ENCODE measurements around the gene PDS5B. TPM values are rescaled to one million over a fixed set of nuclear protein-coding genes. Genes with fewer than 3 reads are reported as not detected.

The PDS5B gene
- total RNA-seq, 1 donor = 15.1 TPM

DNA sequence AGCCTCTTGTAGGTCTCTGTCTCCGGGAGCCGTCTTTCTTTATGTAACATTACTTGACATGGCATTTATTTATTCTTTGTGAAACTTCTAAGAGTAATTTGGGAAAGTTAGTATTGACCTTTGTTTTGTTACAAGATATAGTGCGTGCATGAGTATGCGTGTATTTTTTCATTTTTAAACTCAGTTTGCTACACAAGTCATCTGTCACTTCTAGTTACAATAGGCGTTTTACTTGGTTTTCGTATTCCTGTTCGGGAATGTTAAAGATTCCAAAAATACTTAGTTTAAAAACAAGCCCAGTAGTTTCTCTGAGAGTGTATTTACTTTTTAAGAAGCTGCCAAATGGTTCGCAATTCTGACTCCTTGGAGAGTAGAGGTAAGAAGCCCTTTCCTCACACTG, 3.2 kb downstream of the PDS5B start:
- DNase-seq (ENCODE audit: low read depth in 2 of 3, low spot score in 2 of 3) = no peak

DNA sequence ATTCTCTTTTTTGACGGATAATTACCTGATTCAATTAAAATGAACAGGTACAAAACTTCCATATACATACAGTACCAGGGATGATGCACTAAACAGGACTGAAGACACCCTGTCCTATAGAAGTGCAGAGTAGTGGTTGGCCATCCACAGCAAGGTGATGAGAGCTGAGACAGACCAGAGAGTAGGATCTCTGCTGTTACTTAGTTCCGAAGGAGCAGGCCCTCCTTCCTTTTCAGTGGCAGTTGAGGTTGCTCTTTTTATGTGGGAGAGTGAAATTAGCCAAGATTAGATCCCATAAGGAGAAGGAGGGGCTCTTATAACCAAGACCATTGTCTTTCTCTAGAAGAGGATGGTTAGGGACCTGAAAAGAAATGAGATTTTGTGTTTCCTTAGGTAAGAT, 4.0 kb downstream of the PDS5B start:
- no peak for DNase-seq (ENCODE audit: low read depth in 2 of 3, low spot score in 2 of 3)

DNA sequence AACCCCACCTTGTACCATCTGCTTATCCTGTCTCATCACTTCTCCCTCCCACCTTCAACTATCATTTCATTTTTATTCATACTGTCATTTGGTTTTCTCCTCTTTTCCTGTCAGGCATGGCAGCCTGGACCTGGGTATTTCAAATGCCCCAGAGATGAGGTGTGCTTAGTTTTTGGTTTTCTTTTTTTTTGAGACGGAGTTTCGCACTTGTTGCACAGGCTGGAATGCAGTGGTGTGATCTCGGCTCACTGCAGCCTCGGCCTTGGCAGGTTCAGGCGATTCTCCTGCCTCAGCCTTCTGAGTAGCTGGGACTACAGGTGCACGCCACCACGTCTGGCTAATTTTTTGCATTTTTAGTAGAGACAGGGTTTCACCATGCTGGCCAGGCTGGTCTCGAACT, 5.8 kb downstream of the PDS5B start:
- no peak for DNase-seq (ENCODE audit: low read depth in 2 of 3, low spot score in 2 of 3)

DNA sequence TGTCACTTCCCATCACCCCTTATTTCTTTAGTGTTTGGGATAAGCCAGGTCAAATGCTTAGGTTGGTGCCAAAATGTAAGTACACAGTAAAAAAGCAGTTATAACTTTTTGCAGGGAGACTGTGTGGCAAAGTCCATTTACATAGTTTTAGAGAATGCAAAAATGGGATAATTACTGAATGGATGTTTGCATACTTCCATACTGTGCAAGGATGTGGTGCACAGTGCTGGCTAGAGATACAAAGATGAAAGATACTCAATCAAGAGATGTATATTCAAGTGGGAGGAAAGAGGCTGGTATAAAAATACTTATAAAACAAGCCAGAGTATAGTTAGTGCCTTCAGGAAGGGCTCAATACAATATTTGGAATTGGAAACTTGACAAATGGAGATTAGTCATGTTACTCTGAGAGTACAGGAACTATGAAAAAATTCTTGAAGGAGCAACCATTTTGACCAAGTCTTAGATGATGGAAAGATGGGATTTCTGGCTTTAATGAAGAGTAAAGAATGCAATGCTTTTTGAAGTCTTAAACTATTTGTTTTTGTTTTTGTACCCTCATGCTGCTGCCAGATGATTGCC, 8.0 kb downstream of the PDS5B start:
- DNase-seq (ENCODE audit: low read depth in 2 of 3, low spot score in 2 of 3) = no peak

DNA sequence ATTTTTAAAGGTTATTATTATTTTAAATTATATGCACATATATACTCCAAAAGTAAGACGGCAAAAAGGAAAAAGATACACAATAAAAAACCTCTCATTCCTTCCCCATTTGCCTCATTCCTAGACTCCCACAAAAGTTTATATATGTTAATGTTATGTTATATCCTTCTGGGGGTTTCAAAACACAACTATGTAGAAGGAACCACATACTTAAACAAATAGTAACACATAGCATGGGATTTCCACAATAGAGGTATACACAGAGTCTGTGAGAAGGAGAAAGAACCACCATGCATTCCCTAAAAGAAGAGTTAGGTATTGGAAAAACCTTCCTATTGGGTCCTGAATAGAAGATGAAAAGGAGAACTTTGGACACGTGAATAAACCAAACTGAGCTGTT, 9.1 kb downstream of the PDS5B start:
- no peak for DNase-seq (ENCODE audit: low read depth in 2 of 3, low spot score in 2 of 3)

DNA sequence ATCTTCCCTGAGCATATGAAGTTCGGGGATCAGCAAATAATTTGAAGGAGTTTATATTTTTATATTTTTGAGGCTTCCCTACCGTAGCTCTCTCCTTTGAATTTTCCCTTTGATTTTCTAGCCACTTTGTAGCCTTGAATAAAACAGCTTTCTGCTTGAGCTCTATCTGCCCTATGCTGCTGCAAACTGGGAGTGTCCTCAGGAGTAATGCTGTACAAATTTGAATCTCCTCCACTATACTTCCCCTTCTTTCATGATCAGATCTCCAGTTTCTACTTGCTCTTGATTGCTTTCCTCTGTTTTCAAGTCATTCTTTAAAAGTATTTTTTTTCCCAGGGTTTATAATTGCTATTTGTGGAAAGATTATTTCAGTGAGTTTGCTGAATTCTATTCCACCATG, 14.6 kb downstream of the PDS5B start:
- no peak for DNase-seq (ENCODE audit: low read depth in 2 of 3, low spot score in 2 of 3)

DNA sequence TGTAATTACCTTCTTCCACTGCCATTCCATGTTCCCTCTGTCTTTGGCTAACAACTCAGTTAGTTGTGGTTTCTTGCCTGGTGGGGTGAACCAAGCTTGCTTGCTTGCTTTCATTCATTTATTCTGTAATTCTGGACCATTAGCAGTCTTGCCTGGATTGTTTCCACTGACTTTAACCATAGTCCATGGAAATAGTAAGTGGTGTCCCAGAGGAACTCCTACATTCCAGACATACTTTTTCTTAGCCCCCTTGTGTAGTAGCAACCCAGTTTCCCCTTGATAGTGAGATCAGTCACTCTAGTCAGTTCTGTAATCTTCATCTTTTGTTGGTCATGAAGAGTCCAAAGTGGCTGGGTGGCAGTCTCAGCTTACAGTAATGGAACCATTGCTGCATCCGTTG, 23.2 kb downstream of the PDS5B start:
- no peak for DNase-seq (ENCODE audit: low read depth in 2 of 3, low spot score in 2 of 3)

DNA sequence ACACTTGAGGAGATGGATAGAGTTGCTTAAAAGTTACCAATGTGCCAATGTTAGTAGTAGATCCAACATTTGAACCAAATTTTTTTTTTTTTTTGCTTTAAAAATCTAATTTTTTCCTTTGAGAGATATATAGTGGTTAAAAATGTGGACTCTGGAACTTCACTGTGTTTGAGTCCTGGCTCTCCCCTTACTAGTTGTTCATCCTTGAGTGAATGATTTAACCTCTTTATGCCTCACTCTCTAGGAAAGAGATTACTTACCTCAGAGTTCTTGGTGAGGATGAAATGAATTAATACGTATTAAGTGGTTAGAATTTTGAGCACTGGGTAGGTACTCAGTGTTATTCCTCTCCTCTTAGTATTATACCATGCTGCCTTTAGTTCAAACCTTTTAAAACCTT, 24.3 kb downstream of the PDS5B start:
- no peak for DNase-seq (ENCODE audit: low read depth in 2 of 3, low spot score in 2 of 3)

DNA sequence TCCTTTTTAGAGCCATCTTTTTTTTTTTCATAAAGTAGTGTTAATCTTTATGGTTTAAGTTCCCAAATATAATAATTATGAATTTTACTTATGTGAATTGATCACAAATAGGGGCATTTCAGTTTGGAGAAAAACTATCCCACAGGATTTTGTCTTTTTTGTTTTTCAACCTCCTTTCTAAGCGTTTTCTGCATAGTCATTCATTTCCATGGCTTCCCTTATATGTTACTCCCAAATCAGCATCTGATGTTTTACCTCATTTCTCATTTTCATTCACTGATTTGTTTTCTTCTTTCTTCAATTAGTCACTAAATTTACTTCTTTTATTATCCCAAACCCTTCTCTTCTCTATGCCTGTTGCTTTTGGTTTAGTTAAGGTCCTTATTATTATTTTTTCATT, 24.7 kb downstream of the PDS5B start:
- DNase-seq (ENCODE audit: low read depth in 2 of 3, low spot score in 2 of 3) = no peak

DNA sequence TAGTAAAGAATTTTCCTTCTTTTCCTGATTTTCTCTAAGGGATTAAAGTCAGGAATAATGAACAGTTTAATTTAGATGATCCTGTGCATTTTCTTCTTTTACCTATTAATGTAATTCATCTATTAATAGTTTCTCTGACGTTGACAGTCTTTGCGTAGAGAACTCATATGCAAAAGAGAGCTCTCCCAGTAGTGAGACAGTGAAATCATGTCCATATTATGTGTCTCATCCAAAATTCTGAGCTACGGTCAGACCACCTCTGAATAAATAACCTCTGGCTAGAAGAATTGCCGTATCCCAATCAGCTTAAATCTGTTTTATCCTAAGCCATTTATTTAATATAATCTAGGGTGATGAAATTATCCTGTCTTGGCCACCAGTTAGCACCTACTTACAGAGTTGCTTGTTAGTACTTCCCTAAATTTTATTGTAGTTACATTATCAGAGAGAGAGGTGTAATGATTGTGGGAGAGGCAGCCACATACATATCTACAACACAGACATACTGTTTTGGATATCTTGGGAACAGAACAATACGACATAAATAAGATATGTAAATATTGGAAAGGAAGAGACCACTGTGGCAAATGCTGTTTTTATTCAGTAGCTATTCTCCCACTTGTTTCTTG, 30.7 kb downstream of the PDS5B start:
- DNase-seq (ENCODE audit: low read depth in 2 of 3, low spot score in 2 of 3) = no peak

DNA sequence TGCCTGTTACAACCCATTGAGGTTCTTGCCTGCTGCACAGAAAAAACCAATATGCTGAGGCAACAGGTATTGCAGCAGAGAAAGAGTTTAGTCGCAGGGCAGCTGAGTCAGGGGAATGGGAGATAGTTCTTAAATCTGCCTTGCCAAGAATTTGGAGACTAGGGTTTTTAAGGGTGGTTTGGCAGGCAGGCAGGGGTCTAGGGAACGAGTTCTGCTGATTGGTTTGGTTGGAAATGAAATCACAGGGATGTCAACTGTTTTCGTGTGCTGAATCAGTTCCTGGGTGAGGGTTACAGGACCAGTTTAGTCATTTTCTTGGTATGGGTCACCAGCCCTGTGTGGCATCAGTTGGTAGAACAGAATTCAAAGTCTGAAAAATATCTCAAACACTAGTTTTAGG, 36.6 kb downstream of the PDS5B start:
- DNase-seq (ENCODE audit: low read depth in 2 of 3, low spot score in 2 of 3) = no peak

DNA sequence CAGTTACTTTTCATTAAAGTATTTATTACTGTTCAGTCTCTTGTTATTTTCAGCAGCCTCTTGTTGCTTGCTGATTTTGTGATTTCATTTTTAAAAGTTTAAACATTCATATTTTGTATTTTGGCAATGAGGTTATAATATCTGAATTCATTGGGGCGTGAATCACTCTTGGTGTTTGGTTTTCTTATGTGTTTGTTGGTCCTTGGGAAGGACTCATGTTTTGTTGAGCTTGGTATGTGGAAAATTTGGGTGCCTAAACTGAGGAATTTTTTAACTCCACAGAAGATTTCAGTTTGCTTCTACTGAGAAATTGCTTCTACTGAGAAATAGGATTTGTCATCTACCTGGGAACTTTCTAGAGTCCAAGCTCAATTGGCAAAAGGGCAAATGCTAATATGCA, 38.2 kb downstream of the PDS5B start:
- no peak for DNase-seq (ENCODE audit: low read depth in 2 of 3, low spot score in 2 of 3)

DNA sequence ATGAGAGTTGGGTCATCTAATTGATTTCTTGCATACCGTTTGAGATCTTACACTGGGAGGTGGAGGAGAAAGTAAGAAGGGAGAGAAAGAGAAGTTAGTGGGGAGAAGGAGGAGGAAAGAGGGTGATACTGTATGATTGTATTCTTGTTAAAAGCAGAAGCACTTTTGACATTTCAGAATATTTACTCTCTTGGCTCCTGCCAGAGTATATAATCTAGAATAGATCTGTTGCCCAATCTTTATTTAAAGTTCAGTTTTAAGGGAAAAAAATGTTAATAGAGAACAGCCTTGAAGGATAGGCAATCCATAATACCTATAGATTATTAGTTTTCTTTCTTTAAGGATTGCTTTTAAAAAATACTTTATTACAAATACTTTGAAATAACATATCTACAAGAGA, 41.5 kb downstream of the PDS5B start:
- DNase-seq (ENCODE audit: low read depth in 2 of 3, low spot score in 2 of 3) = no peak

DNA sequence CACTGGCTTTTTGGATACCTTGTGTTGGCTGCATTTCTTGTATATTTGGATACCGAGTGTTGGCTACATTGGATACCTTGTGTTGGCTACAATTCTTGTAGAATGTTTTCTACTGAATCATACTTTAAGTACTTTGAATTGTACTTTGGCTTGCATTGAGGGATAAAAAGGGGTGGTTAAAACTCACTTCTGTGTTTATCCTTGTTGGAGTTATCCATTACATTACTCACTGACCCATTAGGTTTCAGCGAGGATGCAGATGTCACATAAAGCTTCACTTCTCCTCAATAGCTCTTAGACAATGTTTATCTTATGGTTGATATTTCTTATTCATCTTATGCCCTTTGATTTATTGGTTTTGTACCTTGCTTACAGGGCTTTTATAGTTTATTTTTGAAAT, 43.1 kb downstream of the PDS5B start:
- DNase-seq (ENCODE audit: low read depth in 2 of 3, low spot score in 2 of 3) = no peak

DNA sequence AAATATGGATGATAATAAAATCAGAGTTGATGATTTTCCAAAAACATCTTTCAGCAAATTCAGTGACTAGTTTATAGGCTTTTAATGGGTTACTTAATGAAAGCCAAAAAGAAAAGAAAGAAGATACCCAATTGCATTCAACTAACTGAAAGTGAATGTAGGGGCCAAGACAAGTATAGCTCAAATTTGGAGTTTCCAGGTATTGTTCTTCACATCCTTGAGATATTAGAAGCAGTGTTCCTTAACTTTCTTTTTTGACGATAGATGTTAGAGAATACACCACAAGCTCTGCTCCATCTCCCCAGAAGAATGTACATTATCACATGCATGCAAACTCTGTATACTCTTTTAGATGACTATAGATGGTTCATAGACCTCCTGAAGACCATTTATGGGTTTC, 43.6 kb downstream of the PDS5B start:
- no peak for DNase-seq (ENCODE audit: low read depth in 2 of 3, low spot score in 2 of 3)

DNA sequence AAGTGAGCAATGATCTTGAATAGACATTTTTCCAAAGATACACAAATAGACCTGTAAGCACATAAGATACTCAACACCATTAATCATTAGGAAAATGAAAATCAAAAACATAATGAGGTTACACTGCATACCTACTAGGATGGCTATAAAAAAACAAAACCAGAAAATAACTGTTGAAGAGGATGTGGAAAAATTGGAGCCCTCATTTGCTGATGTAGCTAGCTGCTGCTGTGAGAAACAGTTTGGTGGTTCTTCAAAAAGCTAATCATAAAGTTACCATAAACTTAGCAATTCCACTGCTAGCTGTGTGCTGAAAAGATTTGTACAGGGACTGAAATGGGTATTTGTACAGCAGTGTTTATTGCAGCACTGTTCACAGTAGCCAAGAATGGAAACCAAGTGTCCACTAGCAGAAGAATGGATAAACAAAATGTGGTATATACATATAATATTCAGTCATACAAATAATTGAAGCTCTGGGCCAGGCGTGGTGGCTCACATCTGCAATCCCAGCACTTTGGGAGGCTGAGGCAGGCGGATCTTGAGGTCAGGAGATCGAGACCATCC, 46.2 kb downstream of the PDS5B start:
- no peak for DNase-seq (ENCODE audit: low read depth in 2 of 3, low spot score in 2 of 3)

DNA sequence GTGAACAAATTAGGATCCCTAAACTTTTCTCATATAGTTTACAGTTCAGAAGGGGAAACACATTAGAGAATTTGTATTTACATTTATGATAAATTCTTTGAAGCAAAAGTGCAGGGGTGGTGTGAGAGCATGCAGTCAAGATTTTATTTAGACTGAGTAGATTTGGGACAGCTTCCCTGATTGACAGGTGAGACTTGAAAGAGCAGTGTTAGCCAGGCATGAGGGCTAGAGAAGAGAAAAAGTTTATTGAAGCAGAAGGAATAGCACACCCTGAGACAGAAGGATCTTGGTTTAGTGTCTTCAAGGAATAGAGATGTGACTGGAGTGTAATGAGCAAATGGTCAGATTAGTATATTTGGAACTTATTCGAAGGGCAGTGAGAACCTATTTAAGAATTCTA, 50.5 kb downstream of the PDS5B start:
- no peak for DNase-seq (ENCODE audit: low read depth in 2 of 3, low spot score in 2 of 3)

DNA sequence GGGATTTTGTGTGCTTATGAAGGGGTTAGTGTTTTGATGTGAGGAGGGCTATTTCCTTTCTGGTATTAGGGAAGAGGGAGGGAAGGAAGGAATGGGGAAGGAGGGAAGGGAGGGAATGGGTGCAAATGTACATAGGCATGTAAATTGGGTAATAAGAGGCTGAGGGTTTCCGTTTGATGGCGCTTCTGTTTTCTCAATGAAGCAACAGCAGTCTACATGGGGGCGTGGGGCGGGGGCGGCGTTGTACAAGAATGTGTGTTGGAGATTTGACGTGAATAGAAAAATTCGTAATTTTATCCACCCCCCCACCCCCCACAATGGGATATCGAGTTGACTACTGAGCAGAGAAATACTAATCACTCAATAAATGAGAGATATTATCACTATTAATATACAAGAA, 52.5 kb downstream of the PDS5B start:
- DNase-seq (ENCODE audit: low read depth in 2 of 3, low spot score in 2 of 3) = no peak

DNA sequence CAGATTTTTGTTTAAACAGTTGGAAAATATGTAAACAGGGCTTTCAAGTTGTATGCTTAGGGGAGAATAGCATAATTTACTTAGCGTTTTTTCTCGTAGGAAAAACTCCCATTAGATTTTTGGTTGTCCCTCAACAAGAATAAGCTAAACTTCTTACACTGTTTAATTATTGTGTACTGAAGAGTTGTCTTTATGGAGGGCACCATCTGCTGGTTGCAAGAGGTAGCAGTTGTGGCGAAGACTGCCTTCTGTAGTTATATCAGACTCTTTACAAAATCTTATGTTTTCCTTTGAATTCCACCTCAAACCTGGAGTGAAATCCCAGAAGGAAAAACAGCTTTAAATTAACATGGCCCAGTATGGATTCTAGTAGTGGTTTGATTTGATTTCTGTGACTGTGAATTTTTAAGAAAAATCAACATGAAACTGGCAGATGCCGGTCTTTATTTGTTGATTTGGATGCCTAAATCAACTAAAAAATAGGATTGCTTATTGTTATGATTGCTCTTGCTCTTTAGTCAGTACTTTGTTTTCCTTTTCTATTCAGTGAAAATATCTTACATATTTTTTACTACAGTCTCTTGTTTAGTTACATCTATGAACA, 53.4 kb downstream of the PDS5B start:
- DNase-seq (ENCODE audit: low read depth in 2 of 3, low spot score in 2 of 3) = peak; percentile 13 to 77 (median 60)

DNA sequence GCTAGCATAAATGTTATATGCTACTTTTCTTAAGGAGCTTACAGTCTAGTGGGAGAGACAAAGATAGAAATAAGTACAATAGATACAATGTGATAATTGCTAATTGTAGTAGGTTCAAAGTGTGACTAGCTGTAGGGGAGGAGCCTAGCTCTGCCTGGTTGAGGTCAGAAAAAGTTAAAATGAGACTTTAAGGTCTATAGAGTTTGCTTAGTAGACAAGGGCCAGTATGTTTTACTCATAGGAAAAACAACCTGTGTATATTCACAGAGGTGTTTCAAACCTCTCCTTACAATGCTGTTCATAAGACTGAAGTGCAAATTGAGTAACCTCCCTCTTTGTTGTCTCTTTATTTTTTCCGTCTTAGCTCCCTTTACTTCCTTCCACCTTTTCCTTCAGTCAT, 56.1 kb downstream of the PDS5B start:
- DNase-seq (ENCODE audit: low read depth in 2 of 3, low spot score in 2 of 3) = no peak

DNA sequence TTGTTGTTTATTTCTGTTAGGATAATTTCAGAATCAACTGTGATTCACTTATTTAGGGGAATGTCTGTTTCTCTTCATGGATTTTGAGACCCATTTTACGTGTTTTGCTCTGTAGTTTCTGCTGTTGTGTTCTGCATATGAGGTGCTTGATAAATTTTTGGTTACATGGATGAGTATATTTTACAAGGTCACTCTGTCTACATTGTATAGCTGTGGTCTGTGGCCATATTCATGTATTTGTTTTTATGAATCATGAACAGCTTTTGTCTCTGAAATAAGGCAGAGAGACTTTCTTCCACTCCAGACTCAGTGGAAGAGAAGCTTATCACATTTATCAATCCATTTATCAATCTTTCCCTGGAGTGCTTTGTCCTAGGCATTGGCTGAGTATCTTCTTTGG, 56.6 kb downstream of the PDS5B start:
- no peak for DNase-seq (ENCODE audit: low read depth in 2 of 3, low spot score in 2 of 3)

DNA sequence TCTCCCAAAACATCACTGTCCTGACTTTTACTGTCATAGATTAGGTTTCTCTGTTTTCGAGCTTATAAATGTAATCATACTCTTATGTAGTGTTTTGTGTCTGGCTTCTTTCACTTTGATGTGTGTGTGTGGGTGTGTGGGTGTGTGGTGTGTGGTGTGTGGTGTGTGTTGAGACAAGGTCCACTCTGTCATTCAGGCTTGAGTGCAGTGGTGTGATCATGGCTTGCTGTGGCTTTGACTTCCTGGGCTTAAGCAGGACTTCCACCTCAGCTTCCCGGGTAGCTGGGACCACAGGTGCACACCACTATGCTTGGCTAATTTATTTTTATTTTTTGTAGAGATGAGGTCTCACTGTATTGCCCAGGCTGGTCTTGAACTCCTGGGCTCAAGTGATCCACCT, 59.6 kb downstream of the PDS5B start:
- no peak for DNase-seq (ENCODE audit: low read depth in 2 of 3, low spot score in 2 of 3)

Data from hematopoietic multipotent progenitor cell (in vitro differentiated cells).